Activated CD4-positive, alpha-beta T cell treated with anti-CD3 and anti-CD28 coated beads for 4 hours (primary cell): Measurements from ENCODE around the gene GNL1.

Experiments
- DNase-seq, 2 donors: peaks; one replicate each; pipeline ENCODE4 v3.0.0-alpha.2; 2020

Gene GNL1

DNA sequence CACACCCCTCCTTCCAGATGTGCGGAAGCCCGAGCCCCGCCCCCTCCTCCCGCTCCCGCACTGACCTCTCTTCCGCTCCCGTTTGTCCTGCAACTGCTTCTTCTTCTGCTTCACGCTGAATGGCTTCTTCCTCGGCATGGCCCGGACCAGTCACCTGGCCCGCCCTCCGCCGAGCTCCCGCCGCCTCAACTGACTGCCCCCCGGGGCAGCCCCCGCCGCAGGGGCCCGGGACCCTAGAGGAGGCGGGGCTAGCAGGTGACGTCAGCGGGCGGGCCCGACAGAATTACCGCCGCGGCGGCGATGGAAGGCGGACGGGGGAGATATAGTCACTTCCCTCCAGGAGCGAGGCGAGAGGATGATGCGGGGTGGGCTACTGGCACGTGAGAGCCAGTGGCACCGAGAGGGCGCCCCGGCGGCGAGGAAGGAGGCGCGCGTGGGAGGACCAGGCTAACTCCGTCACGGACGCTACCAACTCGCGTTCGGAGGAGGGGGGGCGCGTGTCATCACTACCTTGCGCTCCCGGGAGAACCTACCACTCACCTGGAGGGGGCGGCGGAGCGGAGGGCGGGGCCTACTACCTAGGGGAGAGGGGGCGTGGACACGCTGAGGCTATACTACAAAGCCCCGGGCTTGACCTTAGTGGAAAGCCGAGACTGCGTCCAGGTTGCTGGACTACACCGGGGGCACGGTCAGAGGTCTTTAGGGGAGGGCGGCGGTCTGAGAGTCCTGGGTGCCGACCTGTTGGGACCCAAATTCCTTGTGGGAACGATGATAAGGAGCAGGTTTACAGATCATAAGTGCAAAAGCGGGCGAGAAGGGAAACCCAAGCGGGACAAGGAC is at the start of gene GNL1:
Gene GNL1 (minus strand): TSS at position 424 of the 840 bp plus-strand sequence. CDS start 286 bp downstream, at position 138.
- peak; percentile 99 to 100 for DNase-seq

DNA sequence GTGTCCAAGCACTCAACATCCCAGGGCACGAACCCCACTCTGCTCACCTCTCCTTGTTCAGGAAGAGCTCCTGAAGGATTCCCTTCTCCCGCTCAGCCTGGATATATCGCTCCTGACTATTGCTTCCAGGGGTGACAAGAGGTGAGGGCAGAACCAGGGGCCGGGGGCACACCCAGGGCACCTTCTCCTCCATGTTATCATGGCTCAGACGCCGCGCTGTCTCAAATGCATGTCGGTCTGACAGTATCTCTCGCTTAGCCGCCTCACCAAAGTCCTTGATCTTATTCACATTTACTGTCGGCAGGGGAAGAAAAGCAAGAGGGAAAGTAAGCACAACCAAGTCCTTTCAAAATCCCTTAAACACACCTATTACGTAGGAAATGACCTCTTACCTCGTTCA is 47.7 kb upstream of the GNL1 start:
- no peak for DNase-seq

DNA sequence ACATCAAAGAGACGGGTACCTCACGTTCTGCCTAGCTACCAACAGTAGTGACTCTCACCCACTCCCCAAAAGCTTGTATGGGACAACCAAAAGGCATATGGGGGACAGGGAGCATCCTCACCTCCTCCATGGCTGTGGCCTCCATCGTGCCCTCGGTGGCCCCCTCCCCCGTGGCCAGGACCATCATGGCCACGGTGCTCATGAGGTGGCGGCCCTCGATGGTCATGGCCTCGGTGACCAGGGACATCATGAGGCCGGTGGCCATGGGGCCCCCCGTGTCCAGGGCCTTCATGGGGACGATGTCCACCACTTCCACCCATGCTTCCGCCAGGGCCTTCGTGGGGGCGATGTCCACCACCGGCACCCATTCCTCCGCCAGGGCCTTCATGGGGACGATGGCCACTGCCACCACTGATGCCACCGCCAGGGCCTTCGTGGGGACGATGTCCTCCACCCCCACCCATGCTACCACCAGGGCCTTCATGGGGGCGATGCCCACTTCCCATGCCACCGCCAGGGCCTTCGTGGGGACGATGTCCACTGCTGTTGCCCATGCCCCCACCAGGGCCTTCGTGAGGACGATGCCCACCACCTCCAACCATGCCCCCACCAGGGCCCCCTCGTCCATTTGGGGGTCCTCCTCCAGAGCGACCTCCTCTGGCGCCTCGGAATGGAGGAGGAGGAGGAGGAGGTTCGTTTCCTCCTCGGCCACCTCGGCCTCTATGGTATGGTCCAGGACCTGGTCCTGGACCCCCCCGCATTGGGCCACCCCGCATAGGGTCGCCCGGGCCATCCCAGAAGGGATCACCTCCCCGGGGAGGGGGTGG is 45.7 kb upstream of the GNL1 start:
- DNase-seq: no peak

DNA sequence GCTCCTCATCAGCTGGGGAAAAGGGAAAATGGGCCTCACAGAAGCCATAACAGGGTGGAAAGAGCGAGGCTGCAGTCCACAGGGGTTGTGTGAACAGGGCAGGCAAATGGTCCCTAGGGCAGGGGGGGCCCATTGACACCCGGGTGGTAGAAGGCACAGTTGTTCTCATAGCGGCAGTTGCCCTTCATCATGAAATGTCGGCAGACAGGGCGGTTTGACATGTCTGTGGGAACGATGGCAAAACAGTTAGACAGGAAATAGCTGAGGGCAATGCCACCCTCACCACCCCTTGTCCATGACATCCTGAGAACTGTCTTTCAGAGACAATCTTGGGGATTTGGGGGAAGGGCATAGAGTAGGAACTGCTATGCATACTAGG is 45.1 kb upstream of the GNL1 start:
- DNase-seq: no peak

DNA sequence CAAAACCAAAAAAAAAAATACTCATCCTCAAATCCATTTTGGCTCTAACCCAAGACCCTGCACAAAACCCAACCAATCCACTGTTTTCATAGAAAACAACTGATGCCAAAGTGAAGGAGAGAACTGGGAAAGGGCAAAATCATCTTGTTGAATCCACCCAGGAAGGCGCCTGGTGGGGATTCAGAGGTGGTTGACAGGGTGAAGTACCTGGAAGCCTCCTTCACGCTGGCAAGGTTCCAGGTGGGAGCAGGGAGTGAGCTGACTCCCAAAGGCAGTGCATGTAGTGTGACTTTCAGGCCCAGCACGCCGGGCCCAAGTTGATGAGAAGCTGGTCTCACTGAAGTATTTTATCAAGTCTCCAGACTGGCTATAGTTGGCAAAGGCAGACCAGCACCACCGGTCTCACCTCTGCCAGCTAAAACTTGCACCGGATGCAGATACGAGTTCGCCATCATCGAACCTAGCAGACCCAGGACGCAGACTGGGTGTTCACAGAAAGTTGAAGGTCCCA is 44.2 kb upstream of the GNL1 start:
- no peak for DNase-seq

DNA sequence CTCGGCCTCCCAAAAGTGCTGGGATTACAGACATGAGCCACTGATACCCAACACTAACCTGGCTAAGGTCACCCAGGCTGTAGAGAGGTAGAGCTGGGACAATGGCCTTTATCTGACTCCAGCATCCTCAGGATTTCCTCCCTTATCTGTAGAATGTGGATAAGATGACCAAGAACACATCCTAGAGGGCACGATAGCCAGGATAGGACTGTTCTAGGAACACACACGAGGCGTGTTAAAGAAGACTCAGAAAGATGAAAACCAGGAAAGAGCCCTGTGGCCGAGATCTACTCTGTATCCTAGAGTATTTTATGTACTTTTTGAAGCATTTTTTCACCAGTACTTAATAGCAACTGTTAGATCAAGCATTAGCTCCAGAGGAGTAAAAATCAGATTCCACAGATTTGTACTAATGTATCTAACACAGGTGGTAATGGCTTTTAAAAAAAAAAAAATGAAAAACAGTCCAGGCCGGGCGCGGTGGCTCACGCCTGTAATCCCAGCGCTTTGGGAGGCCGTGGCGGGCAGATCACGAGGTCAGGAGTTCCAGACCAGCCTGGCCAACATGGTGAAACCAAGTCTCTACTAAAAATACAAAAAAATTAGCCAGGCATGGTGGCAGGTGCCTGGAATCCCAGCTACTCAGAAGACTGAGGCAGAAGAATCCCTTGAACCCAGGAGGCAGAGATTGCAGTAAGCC is 43.5 kb upstream of the GNL1 start:
- no peak for DNase-seq

DNA sequence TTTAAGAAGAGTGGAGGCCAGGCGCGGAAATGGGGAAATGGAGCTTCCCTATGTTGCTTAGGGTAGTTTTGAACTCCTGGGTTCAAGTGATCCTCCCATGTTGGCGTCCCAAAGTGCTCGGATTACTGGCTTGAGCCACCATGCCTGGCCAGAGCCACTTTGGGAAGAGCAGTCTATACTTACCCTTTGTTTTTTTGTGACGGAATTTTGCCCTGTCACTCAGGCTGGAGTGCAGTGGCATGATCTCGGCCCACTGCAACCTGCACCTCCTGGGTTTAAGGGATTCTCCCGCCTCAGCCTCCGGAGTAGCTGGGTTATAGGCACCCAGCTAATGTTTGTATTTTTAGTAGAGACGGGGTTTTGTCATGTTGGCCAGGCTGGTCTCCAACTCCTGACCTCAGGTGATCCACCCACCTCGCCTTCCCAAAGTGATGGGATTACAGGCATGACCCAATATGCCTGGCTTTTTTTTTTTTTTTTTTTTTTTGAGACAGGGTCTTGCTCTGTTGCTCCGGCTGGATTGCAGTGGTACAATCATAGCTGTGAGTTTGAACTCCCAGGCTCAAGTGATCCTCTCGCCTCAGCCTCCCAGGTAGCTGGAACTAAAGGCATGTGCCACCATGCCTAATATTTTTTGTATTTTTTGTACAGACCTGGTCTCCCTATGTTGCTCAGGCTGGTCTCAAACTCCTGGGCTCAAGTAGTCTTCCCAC is 42.8 kb upstream of the GNL1 start:
- no peak for DNase-seq

- peak; percentile 66 to 86 for DNase-seq
Measured at GRCh38 chr6:30597315-30598144, 41.2 kb upstream of the GNL1 start.

DNA sequence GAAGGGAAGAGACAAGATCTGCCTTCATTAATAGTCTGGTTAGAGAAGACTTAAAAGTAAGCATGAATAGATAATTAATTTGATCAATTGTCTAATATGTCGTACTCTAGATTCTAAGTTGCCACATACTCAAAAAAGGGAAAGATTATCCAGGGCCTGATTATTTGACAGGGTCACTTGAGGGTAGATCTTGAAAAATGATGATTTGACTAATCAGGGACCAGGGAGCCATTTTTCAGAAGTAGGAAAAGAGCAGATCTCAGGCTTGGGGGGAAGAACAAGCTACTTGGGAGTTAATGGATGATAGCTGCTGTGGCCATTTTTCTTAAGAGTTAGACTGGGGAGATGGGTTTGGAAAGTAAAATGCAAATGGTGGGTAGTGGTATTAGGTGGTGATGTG is 36.0 kb upstream of the GNL1 start:
- DNase-seq: no peak

- no peak for DNase-seq
Measured at GRCh38 chr6:30591008-30591407, 34.7 kb upstream of the GNL1 start.

GRCh38 chr6:30590509-30590908 is 34.2 kb upstream of the GNL1 start:
- DNase-seq: no peak

- DNase-seq: no peak
Measured at GRCh38 chr6:30589754-30590358, 33.6 kb upstream of the GNL1 start.

DNA sequence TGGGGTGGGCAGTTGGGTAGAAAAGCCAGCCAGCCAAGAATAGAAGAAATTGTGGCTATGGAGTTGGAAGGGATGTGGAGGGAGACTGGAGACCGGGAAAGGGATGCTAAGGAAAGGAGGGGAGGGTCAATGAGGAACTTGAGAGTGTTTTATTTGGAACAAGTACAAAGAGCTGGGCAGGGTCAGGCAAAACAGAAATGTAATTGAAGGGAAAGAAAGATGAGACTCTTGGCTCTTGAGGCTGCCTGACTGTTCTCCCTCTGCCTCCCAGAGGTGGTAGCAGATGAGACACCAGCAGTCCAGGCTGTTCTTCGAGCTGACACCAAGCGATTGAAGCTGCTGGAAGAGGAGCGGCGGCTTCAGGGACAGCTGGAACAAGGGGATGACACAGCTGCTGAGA is 27.6 kb upstream of the GNL1 start:
- no peak for DNase-seq

GRCh38 chr6:30578051-30578450 is 21.8 kb upstream of the GNL1 start:
- no peak for DNase-seq

GRCh38 chr6:30573113-30573512 is 16.8 kb upstream of the GNL1 start:
- no peak for DNase-seq

DNA sequence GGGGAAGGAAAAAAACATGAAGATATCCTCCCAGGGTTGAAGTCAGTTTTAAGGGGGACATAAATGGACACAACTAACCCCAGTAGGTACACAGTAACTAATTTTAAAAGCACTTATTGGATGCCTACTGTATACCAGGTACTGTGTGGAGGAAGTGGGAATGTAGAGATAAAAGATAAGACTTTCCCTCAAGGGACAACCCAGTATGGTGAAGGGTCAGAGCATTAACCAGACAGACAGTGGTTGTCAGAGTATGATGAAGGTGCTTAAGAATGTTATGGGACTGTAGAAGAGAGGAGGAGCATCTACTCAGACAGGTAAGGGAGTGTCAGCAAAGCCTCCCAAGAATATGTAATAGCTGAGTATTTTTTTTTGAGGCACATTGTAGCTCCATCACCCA is 15.9 kb upstream of the GNL1 start:
- DNase-seq: no peak

DNA sequence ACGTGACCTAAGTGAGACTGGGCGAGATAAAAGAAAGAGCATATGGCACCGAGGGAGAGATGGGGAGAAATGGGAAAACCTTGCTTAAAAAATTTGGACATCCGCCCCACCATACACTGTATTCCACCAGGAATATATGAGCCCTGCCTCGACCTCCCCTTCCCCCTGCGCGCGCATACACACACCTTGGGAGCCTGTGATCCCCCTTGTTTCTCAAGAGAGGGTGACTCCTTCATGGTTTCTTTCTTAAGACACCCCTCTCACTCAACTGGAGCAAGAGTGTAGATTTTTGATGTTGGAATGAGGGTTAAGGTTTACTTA is 15.4 kb upstream of the GNL1 start:
- no peak for DNase-seq

- peak; percentile 99 for DNase-seq
Measured at GRCh38 chr6:30571075-30571761, 14.9 kb upstream of the GNL1 start, which contains the start of gene ABCF1. Gene ABCF1 (plus strand): TSS chr6:30571442. CDS start chr6:30571488, 46 bp downstream.

GRCh38 chr6:30570740-30571074 is 14.4 kb upstream of the GNL1 start:
- DNase-seq: no peak

- DNase-seq: no peak
Measured at GRCh38 chr6:30570263-30570662, 14.0 kb upstream of the GNL1 start.

DNA sequence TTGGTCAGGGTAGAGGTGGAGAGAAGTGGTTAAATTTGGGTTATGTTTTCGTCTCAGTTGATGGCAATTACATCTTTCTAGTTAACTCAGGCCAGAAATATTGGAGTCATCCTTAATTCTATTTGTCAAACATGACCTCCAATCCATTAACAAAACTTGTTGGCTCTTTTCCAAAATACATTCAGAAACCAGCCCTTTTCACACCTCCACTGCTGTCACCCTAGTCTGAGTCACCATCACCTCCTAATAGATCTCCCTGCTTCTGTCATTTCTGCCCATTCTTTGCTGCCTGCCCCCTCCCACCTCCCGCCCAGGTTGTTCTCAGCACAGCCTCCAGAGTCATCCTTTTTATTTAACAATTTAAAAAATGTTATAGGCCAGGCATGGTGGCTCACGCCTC is 12.0 kb upstream of the GNL1 start:
- DNase-seq: peak; percentile 12 to 27
